GM10248 (cell line): ENCODE results near the gene SNX5.

Source experiments
- CTCF ChIA-PET: fragments of 300-600 bp; sonication (Branson Sonifier 250); formaldehyde crosslinking; extraction: SDS; loops from one replicate; lab custom pipeline; 2021; ENCODE audit warnings: antibody characterized with exemption; lab: Yijun Ruan, JAX
- POLR2A ChIA-PET: fragments of 350-650 bp; sonication (Branson Sonifier 250); formaldehyde crosslinking; extraction: SDS; loops from one replicate; lab custom pipeline; 2020; ENCODE audit warnings: antibody characterized with exemption; lab: Yijun Ruan, JAX
- DNase-seq: peaks from one replicate; pipeline ENCODE4 v3.0.0; 2012; ENCODE audit errors: extremely low spot score
- CTCF ChIP-seq: IDR thresholded peaks from 2 replicates; pipeline ENCODE4 v1.5.1; 2012; ENCODE audit warnings: mild to moderate bottlenecking, low read depth; ENCODE audit errors: extremely low read depth, missing control alignments, control extremely low read depth

Gene SNX5

GRCh38 chr20:17897566-17898307, 70.9 kb downstream of the SNX5 start:
- DNase-seq = no peak
- ChIA-PET POLR2A (no interaction called here), CTCF (interaction anchor here (0.8 to 4.4 kb wide), 38 partner anchors 7 to 393 kb away, joined by 3 to 26 read pairs (median 4); partner anchors contain the start of genes BFSP1, DSTN and RRBP1)
- no peak for TF ChIP-seq CTCF

DNA sequence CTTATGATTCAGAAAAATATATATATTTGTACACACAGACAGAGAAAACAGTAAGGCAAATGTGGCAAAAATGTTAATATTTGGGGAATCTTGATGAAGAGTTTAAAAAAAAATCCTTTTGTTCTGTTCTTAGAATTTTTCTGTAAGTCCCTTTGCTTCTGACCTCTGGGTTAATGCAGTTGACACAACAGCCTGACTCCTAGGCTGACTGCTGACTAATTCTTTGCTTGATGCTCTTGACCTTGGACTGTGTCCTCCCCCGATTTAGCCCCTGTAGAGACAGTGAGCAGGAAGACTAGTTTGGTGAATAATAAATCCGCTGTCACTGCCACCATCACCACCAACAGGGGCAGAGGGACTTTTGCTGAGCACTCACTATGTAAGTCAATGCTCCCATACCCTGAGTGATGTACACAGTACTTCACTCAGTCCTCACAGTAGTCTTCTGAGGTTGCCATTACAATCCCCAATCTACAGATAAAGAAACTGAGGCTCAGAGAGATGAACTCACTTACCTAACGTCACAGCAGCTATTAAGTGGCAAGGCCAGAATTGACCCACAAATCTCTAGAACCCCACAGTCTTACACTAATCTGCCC, 71.7 kb downstream of the SNX5 start:
- TF ChIP-seq CTCF = no peak
- CTCF ChIA-PET = interaction anchor here (1.1 to 4.4 kb wide), 16 partner anchors 8 to 392 kb away, joined by 3 to 31 read pairs (median 4); partner anchors contain the start of genes DSTN and RRBP1
- no peak for DNase-seq
- POLR2A ChIA-PET = interaction anchor here (1.4 kb wide), 1 partner anchor 9 kb away, joined by 3 read pairs; no protein-coding TSS in a partner anchor

DNA sequence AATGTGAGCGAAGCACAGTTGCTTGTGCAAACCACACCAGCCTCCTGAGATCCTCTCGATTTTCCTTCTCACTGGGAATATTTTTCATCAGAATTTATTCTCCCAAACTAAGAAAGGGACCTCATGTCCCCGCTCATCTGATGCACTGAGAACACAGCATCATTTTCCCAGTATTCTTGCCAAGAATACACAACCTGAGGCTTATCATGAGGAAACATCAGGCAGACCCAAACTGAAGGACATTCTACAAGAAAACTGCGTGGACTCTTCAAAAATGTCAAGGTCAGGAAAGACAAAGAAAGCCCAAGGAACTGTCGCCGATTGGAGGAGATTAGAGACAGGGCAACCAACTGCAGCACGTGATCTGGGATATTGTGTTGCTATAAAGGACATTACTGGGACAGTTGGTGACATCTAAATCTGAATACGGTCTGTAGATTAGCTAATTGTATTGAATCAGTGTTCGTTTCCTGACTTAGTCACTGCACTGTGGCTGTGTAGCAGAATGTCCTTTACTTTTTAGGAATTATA, 72.3 kb downstream of the SNX5 start:
- TF ChIP-seq CTCF = no peak
- DNase-seq = no peak
- ChIA-PET POLR2A (interaction anchor here (0.6 to 1.4 kb wide), 2 partner anchors 10 to 95 kb away, joined by 3 to 5 read pairs; no protein-coding TSS in a partner anchor), CTCF (interaction anchor here (1.3 to 4.4 kb wide), 9 partner anchors 9 to 392 kb away, joined by 3 to 31 read pairs (median 7); partner anchors contain the start of gene RRBP1)

DNA sequence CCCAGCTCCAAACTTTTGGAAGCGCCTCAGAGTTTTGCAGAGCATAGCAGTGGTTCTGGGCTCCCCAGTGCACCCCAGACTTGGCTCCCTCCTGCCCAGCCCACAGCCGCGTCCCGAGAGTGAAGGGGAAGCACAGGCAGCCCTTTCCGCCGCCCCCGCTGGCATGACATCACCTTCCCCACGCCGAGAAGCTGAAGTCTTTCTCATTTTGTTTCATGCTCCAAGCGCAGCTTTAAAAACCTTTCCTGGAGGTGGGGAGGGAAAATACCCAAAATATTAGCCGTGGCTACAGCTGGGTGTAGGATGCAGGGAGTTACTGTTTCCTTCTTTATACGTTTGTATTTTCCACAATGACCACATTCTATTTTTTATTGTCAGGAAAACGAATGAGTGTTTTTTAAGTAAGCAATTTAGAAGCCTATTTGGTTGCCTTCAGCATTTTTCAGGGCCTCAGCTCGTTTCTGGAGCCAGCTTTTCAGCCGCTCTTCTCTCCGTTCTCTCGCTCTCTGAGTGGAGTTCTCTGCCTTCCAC, 72.9 kb downstream of the SNX5 start:
- POLR2A ChIA-PET = interaction anchor here (0.6 to 1.4 kb wide), 3 partner anchors 10 to 213 kb away, joined by 3 to 5 read pairs (median 3); partner anchors contain the start of gene RRBP1
- peak; percentile 78 for DNase-seq
- TF ChIP-seq CTCF = no peak
- CTCF ChIA-PET = interaction anchor here (1.2 to 4.4 kb wide), 12 partner anchors 10 to 391 kb away, joined by 3 to 31 read pairs (median 7); partner anchors contain the start of gene RRBP1

GRCh38 chr20:17893445-17893844, 75.1 kb downstream of the SNX5 start:
- DNase-seq = no peak
- ChIA-PET POLR2A (interaction anchor here (0.6 kb wide), 1 partner anchor 389 kb away, joined by 3 read pairs; no protein-coding TSS in a partner anchor), CTCF (interaction anchor here (3.7 kb wide), 1 partner anchor 211 kb away, joined by 31 read pairs; the partner anchor contains the start of gene RRBP1)
- no peak for TF ChIP-seq CTCF
